ENCODE data around the gene CLPSL2. TPM values are rescaled to one million over a fixed set of nuclear protein-coding genes. Genes with fewer than 3 reads are reported as not detected.
A peak's percentile ranks its signal among the peaks of the same experiment; 100 is the strongest.

Gene CLPSL2
- total and polyA plus RNA-seq, 2 donors: 0.09 TPM; not detected in 1

- WGBS: 65% methylated on average over 10 of the region's 10 CpGs
- Histone ChIP-seq H3K4me1 (ENCODE audit: control insufficient read depth in 2 of 2, insufficient read depth in 2 of 2, low read length in 2 of 2) (no peaks in the 10 kb centered on the region), H3K27ac (ENCODE audit: low read depth in 1 of 2, low read length in 1 of 2) (no peak overlapping the region), H3K4me3 (ENCODE audit: low read length in 2 of 2) (no peak overlapping the region), H3K27me3 (ENCODE audit: control insufficient read depth in 2 of 2, insufficient read depth in 1 of 2, low read length in 1 of 2) (peaks cover 0 to 11% of the 10 kb centered on the region in 2 donors), H3K36me3 (ENCODE audit: control insufficient read depth in 2 of 2, insufficient read depth in 2 of 2, low read length in 1 of 2) (no peaks in the 10 kb centered on the region), H3K9me3 (ENCODE audit: control insufficient read depth in 2 of 2, insufficient read depth in 1 of 2, low read length in 1 of 2) (no peaks in the 10 kb centered on the region)
- DNase-seq (ENCODE audit: low read depth in 6 of 9, low spot score in 9 of 9): peak in 2 of 9 donors; percentile 35 to 47
Measured at GRCh38 chr6:35757456-35758123, 18.8 kb upstream of the CLPSL2 start.

DNA sequence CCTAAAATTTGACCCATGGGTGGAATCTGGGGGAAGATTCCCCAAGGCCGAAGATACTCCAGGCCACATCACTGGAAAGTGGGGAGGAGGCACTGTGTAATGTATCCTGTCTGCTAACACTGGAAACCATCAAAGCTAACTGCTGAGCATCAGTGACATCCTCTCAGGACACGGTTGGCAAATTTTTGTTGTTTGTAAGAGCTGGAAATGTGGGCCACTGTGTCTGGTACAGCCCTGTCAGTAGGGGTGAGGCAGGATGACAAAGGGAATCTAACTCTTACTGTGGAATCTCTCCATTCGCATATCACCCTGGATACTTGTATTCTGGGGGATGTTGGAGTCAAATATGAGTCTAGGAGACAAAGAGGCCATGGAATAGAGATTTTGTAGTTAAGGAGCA is 17.0 kb upstream of the CLPSL2 start:
- peaks cover 3 to 29% of the 10 kb centered on the region in 2 donors for H3K27me3 ChIP-seq (ENCODE audit: control insufficient read depth in 2 of 2, insufficient read depth in 1 of 2, low read length in 1 of 2)
- H3K4me1 ChIP-seq (ENCODE audit: control insufficient read depth in 2 of 2, insufficient read depth in 2 of 2, low read length in 2 of 2): no peaks in the 10 kb centered on the region
- DNase-seq (ENCODE audit: low read depth in 6 of 9, low spot score in 9 of 9): no peak
- H3K4me3 ChIP-seq (ENCODE audit: low read length in 2 of 2): no peak overlapping the region
- no peaks in the 10 kb centered on the region for H3K36me3 ChIP-seq (ENCODE audit: control insufficient read depth in 2 of 2, insufficient read depth in 2 of 2, low read length in 1 of 2)
- WGBS: 92% methylated on average over 3 of the region's 3 CpGs
- no peak overlapping the region for H3K27ac ChIP-seq (ENCODE audit: low read depth in 1 of 2, low read length in 1 of 2)
- H3K9me3 ChIP-seq (ENCODE audit: control insufficient read depth in 2 of 2, insufficient read depth in 1 of 2, low read length in 1 of 2): no peaks in the 10 kb centered on the region

GRCh38 chr6:35765739-35766138 is 10.7 kb upstream of the CLPSL2 start:
- Histone ChIP-seq H3K27me3 (ENCODE audit: control insufficient read depth in 2 of 2, insufficient read depth in 1 of 2, low read length in 1 of 2) (peaks cover 3 to 49% of the 10 kb centered on the region in 2 donors), H3K4me1 (ENCODE audit: control insufficient read depth in 2 of 2, insufficient read depth in 2 of 2, low read length in 2 of 2) (no peaks in the 10 kb centered on the region), H3K36me3 (ENCODE audit: control insufficient read depth in 2 of 2, insufficient read depth in 2 of 2, low read length in 1 of 2) (no peaks in the 10 kb centered on the region), H3K4me3 (ENCODE audit: low read length in 2 of 2) (no peak overlapping the region), H3K27ac (ENCODE audit: low read depth in 1 of 2, low read length in 1 of 2) (no peak overlapping the region), H3K9me3 (ENCODE audit: control insufficient read depth in 2 of 2, insufficient read depth in 1 of 2, low read length in 1 of 2) (peaks cover 0 to 1% of the 10 kb centered on the region in 2 donors)
- WGBS: 95% methylated on average over 23 of the region's 23 CpGs
- DNase-seq (ENCODE audit: low read depth in 6 of 9, low spot score in 9 of 9): no peak

GRCh38 chr6:35769211-35769610 is 7.2 kb upstream of the CLPSL2 start:
- Histone ChIP-seq H3K4me3 (ENCODE audit: low read length in 2 of 2) (no peak overlapping the region), H3K36me3 (ENCODE audit: control insufficient read depth in 2 of 2, insufficient read depth in 2 of 2, low read length in 1 of 2) (no peaks in the 10 kb centered on the region), H3K27me3 (ENCODE audit: control insufficient read depth in 2 of 2, insufficient read depth in 1 of 2, low read length in 1 of 2) (peaks cover 0 to 25% of the 10 kb centered on the region in 2 donors), H3K27ac (ENCODE audit: low read depth in 1 of 2, low read length in 1 of 2) (no peak overlapping the region), H3K9me3 (ENCODE audit: control insufficient read depth in 2 of 2, insufficient read depth in 1 of 2, low read length in 1 of 2) (peaks cover 0 to 1% of the 10 kb centered on the region in 2 donors), H3K4me1 (ENCODE audit: control insufficient read depth in 2 of 2, insufficient read depth in 2 of 2, low read length in 2 of 2) (no peaks in the 10 kb centered on the region)
- 95% methylated on average over 4 of the region's 4 CpGs for WGBS
- no peak for DNase-seq (ENCODE audit: low read depth in 6 of 9, low spot score in 9 of 9)

DNA sequence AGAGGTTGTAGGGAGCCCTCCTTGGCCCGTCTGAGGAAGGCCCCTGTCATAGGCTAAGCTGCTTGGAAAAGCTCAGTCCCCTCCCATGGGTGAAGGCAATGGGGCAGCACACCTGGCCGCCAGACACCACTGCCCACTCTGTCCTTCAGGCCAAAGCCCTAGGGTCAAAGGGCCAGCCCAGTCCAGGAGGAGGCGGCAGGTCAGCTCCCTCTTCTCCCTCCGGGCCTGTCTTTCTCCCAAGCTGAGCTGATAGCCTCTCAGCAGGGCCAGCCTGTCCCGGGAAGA is 5.1 kb upstream of the CLPSL2 start:
- no peak for DNase-seq (ENCODE audit: low read depth in 6 of 9, low spot score in 9 of 9)
- Histone ChIP-seq H3K4me1 (ENCODE audit: control insufficient read depth in 2 of 2, insufficient read depth in 2 of 2, low read length in 2 of 2) (no peaks in the 10 kb centered on the region), H3K27me3 (ENCODE audit: control insufficient read depth in 2 of 2, insufficient read depth in 1 of 2, low read length in 1 of 2) (peaks cover 6 to 22% of the 10 kb centered on the region in 2 donors), H3K27ac (ENCODE audit: low read depth in 1 of 2, low read length in 1 of 2) (no peak overlapping the region), H3K9me3 (ENCODE audit: control insufficient read depth in 2 of 2, insufficient read depth in 1 of 2, low read length in 1 of 2) (peaks cover 0 to 4% of the 10 kb centered on the region in 2 donors), H3K4me3 (ENCODE audit: low read length in 2 of 2) (no peak overlapping the region), H3K36me3 (ENCODE audit: control insufficient read depth in 2 of 2, insufficient read depth in 2 of 2, low read length in 1 of 2) (no peaks in the 10 kb centered on the region)
- WGBS: 73% methylated on average over 5 of the region's 5 CpGs

DNA sequence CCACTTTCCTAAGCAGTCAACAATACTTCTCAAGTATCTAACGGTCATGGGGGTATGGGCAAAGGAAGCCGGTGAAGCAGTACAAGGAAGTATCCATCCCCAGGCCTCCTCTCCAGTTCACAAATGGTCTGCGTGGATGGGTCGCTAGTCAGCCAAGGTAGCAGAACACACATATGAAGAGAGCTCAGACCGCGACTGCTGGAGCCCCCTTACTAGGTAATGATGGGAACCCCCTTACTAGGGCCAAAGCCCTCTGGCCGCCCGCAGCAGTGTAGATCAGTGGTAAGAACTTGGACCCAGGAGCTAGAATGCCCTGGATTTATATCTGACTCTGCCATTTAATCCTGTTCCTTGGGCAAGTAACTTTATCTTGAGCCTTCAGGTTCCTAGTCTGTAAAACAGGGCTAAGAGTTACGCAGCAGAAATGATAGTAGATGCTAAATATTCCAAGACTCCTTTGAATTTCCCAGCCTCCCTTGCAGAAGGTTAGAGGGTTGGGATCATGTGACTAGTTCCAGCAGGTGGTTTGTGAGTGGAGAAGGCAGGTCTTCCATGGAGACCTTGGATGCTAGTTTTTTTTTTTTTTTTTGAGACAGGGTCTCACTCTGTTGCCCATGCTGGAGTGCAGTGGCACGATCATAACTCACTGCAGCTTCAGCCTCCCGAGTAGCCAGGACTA is 2.1 kb upstream of the CLPSL2 start:
- no peak overlapping the region for H3K4me3 ChIP-seq (ENCODE audit: low read length in 2 of 2)
- WGBS: 92% methylated on average over 11 of the region's 11 CpGs
- no peak for DNase-seq (ENCODE audit: low read depth in 6 of 9, low spot score in 9 of 9)
- H3K27me3 ChIP-seq (ENCODE audit: control insufficient read depth in 2 of 2, insufficient read depth in 1 of 2, low read length in 1 of 2): peaks cover 12 to 43% of the 10 kb centered on the region in 2 donors
- no peaks in the 10 kb centered on the region for H3K4me1 ChIP-seq (ENCODE audit: control insufficient read depth in 2 of 2, insufficient read depth in 2 of 2, low read length in 2 of 2)
- no peaks in the 10 kb centered on the region for H3K36me3 ChIP-seq (ENCODE audit: control insufficient read depth in 2 of 2, insufficient read depth in 2 of 2, low read length in 1 of 2)
- H3K9me3 ChIP-seq (ENCODE audit: control insufficient read depth in 2 of 2, insufficient read depth in 1 of 2, low read length in 1 of 2): peaks cover 0 to 4% of the 10 kb centered on the region in 2 donors
- no peak overlapping the region for H3K27ac ChIP-seq (ENCODE audit: low read depth in 1 of 2, low read length in 1 of 2)

DNA sequence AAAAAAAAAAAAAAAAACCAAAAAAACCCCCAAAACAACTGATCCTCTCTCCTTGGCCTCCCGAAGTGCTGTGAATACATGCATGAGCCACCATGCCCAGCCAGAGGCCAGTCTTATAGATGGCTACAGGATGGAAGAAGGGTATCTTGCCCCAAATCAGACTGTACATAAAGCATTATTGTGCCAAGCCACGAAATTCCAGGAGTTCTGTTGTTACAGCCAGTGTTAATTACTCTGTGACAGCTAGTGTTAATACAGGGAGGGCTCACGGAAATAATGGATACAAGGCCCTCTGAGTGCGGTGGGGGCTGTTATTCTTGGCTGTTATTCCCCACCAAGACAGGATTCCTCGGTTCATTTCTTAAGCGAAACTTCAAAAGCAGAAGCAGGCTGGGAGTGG is 1.4 kb upstream of the CLPSL2 start:
- Histone ChIP-seq H3K9me3 (ENCODE audit: control insufficient read depth in 2 of 2, insufficient read depth in 1 of 2, low read length in 1 of 2) (peaks cover 0 to 4% of the 10 kb centered on the region in 2 donors), H3K4me3 (ENCODE audit: low read length in 2 of 2) (no peak overlapping the region), H3K36me3 (ENCODE audit: control insufficient read depth in 2 of 2, insufficient read depth in 2 of 2, low read length in 1 of 2) (no peaks in the 10 kb centered on the region), H3K27ac (ENCODE audit: low read depth in 1 of 2, low read length in 1 of 2) (no peak overlapping the region), H3K4me1 (ENCODE audit: control insufficient read depth in 2 of 2, insufficient read depth in 2 of 2, low read length in 2 of 2) (no peaks in the 10 kb centered on the region), H3K27me3 (ENCODE audit: control insufficient read depth in 2 of 2, insufficient read depth in 1 of 2, low read length in 1 of 2) (peaks cover 12 to 46% of the 10 kb centered on the region in 2 donors)
- 90% methylated on average over 6 of the region's 6 CpGs for WGBS
- DNase-seq (ENCODE audit: low read depth in 6 of 9, low spot score in 9 of 9): no peak

GRCh38 chr6:35777356-35778102 is 1.1 kb downstream of the CLPSL2 start:
- Histone ChIP-seq H3K9me3 (ENCODE audit: control insufficient read depth in 2 of 2, insufficient read depth in 1 of 2, low read length in 1 of 2) (peaks cover 0 to 4% of the 10 kb centered on the region in 2 donors), H3K27me3 (ENCODE audit: control insufficient read depth in 2 of 2, insufficient read depth in 1 of 2, low read length in 1 of 2) (peaks cover 12 to 49% of the 10 kb centered on the region in 2 donors), H3K36me3 (ENCODE audit: control insufficient read depth in 2 of 2, insufficient read depth in 2 of 2, low read length in 1 of 2) (no peaks in the 10 kb centered on the region), H3K27ac (ENCODE audit: low read depth in 1 of 2, low read length in 1 of 2) (no peak overlapping the region), H3K4me3 (ENCODE audit: low read length in 2 of 2) (no peak overlapping the region), H3K4me1 (ENCODE audit: control insufficient read depth in 2 of 2, insufficient read depth in 2 of 2, low read length in 2 of 2) (no peaks in the 10 kb centered on the region)
- 93% methylated on average over 10 of the region's 10 CpGs for WGBS
- no peak for DNase-seq (ENCODE audit: low read depth in 6 of 9, low spot score in 9 of 9)

- H3K27me3 ChIP-seq (ENCODE audit: control insufficient read depth in 2 of 2, insufficient read depth in 1 of 2, low read length in 1 of 2): peaks cover 12 to 50% of the 10 kb centered on the region in 2 donors
- H3K4me1 ChIP-seq (ENCODE audit: control insufficient read depth in 2 of 2, insufficient read depth in 2 of 2, low read length in 2 of 2): no peaks in the 10 kb centered on the region
- WGBS: 94% methylated on average over 2 of the region's 2 CpGs
- H3K36me3 ChIP-seq (ENCODE audit: control insufficient read depth in 2 of 2, insufficient read depth in 2 of 2, low read length in 1 of 2): no peaks in the 10 kb centered on the region
- H3K9me3 ChIP-seq (ENCODE audit: control insufficient read depth in 2 of 2, insufficient read depth in 1 of 2, low read length in 1 of 2): peaks cover 0 to 4% of the 10 kb centered on the region in 2 donors
- no peak overlapping the region for H3K4me3 ChIP-seq (ENCODE audit: low read length in 2 of 2)
- H3K27ac ChIP-seq (ENCODE audit: low read depth in 1 of 2, low read length in 1 of 2): no peak overlapping the region
- DNase-seq (ENCODE audit: low read depth in 6 of 9, low spot score in 9 of 9): no peak
Measured at GRCh38 chr6:35778437-35778836, 2.0 kb downstream of the CLPSL2 start.
